Heart right ventricle (tissue), 16 donors: ENCODE data around the gene FOXN3. TPM values are rescaled to one million over a fixed set of nuclear protein-coding genes. Genes with fewer than 3 reads are reported as not detected.

ENCODE experiments used
- ATAC-seq, 8 donors: fragments of 200-7000 bp; cut with Tn5 transposase; one replicate each; pipeline ENCODE4 v1.9.1; 2020; ENCODE audit warnings: mild to moderate bottlenecking in 8 of 8, moderate library complexity in 8 of 8, moderate number of reproducible peaks in 1 of 8
- DNase-seq, 2 donors: peaks; one replicate each; pipeline ENCODE4 v3.0.0-alpha.2; 2020
- H3K27ac ChIP-seq, 10 donors: fragments of 200-600 bp; sonication (generic) in 2 of 10; one replicate each; pipeline versions ENCODE4 v1.5.0 to v1.8.0; 2020 to 2022; ENCODE audit warnings: mild to moderate bottlenecking in 3 of 10
- H3K27me3 ChIP-seq, 7 donors: fragments of 200-600 bp; one replicate each; pipeline ENCODE4 v1.8.0; 2021 to 2022; ENCODE audit warnings: mild to moderate bottlenecking in 2 of 7
- H3K36me3 ChIP-seq, 9 donors: fragments of 200-600 bp; sonication (generic) in 1 of 9; one replicate each; pipeline versions ENCODE4 v1.5.0 to v1.8.0; 2020 to 2022; ENCODE audit warnings: mild to moderate bottlenecking in 2 of 9
- H3K4me1 ChIP-seq, 9 donors: fragments of 200-600 bp; sonication (generic) in 1 of 9; one replicate each; pipeline versions ENCODE4 v1.5.0 to v1.8.0; 2020 to 2022; ENCODE audit warnings: mild to moderate bottlenecking in 4 of 9
- H3K4me3 ChIP-seq, 10 donors: fragments of 200-600 bp; sonication (generic) in 2 of 10; one replicate each; pipeline versions ENCODE4 v1.5.0 to v1.8.0; 2020 to 2022; ENCODE audit warnings: mild to moderate bottlenecking in 7 of 10, moderate library complexity in 2 of 10
- H3K9me3 ChIP-seq, 11 donors: fragments of 200-600 bp in 10 of 11; sonication (generic) in 2 of 11; one replicate each; pipeline versions ENCODE4 v1.5.0 to v1.8.0; 2013 to 2022; ENCODE audit warnings: mild to moderate bottlenecking in 2 of 11, control low read depth in 1 of 11, moderate library complexity in 1 of 11
- CTCF ChIP-seq, 9 donors: fragments of 200-600 bp; sonication (generic) in 2 of 9; IDR thresholded peaks; one replicate each; pipeline versions ENCODE4 v1.5.0 to v1.8.0; 2021 to 2022; ENCODE audit warnings: antibody characterized with exemption in 9 of 9, mild to moderate bottlenecking in 5 of 9, moderate library complexity in 1 of 9
- WGBS, 2 donors: extraction: QIAGEN DNeasy Blood & Tissue Kit; methylation state at CpG; one replicate each; pipeline ENCODE4 v1.1.7; 2013; ENCODE audit warnings: inconsistent platforms in 1 of 2; 5-methylcytosine and 5-hydroxymethylcytosine counted together
- intact Hi-C, 10 donors: fragments of 100-400 bp; cut with DNase I; formaldehyde crosslinking; loops; one replicate each; pipeline versions ENCODE4 v1.11.1 to v1.14.2; 2022
- polyA plus RNA-seq, 2 donors: library from polyadenylated mRNA; stranded (reverse); fragments of 200-250 nt; gene quantifications; one replicate each; pipeline ENCODE4 v1.2.3, GENCODE V29; 2013
- total RNA-seq, 10 donors: library from RNA; stranded (reverse); fragmentation: NEBNext Ultra II Directional in 3 of 10; extraction: Animal tissue kit (Norgen Biotek cat#: 25700) in 3 of 10; gene quantifications; one replicate each; pipeline versions ENCODE4 v1.2.1 to v1.2.4, GENCODE V29; 2021 to 2023
- donor health status: Arrhythmogenic right ventricular cardiomyopathy.
- donor health status: ischemic (EF 13 %, LVEDD 7.1; RV severe dilation, severe dysfunction).
- donor health status: healthy with polysubstance abuse.
- donor health status: DM: no; HTN: yes; CAD: no.
- donor health status: DM: no; HTN: no; CAD: no.
- donor health status: ischemic (EF 25% LVEDD 6.9; RV normal size, moderate dysfunction).
- donor health status: ischemic (EF 25% LVEDD 5.7; RV mildly dilated, moderate dysfunction).
- donor health status: healthy.
- donor health status: DM: yes; HTN: yes; CAD: no.
- donor health status: Ischemic cardiomyopathy.
- donor health status: ischemic (EF 35%, LVEDD 5.7; RV mildly dilated, moderate dysfunction).
- donor health status: nonischemic (EF 11% LVEDD 7.7; RV severe dilation, severe dysfunction).
- donor health status: DM: yes; HTN: yes; CAD: no.
- donor health status: PGD.
- donor health status: ischemic (EF 29% LVEDD 5.4; RV normal size, mild dysfunction).
- donor health status: nonischemic (EF 23%, LVEDD 6.1; RV moderate dilation, normal function).

FOXN3 gene
- total and polyA plus RNA-seq, 12 donors = 13.0 to 150 (median 107) TPM

DNA sequence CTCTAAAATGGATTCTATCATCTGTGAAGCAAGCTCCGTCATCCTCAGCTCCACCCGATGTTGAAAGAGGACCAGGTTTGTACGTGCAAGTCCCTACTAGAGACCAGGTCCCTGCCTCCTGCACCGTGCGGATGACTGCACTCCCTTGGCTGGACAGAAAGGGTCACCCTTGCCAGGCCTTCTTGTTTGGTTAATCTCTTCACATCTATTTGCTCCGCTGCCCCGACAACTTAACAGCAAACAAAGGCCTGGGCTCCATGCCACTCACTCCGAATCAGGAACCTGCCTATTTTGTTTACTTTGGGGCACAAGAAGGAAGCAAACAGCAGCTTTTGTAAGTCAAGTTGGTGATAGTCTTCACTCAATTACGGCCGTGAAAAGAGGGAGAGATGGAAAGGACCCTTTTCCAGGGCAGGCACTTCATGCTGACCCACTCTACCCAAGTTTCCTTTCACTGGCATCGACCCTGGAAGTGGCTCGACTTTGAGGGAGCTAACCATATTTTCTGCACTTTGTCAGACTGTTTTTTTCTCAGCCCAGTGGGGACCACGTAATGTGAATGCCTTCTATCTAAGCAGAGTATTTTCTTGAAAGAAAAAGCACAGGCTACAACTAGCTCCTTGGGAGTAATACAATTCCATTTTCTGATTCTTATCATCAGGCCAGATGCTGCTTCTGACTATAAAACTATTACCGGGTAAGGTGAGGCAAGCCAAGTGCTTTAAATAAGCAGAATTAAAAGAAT lies 202.6 kb downstream of the FOXN3 start:
- 36 to 37% methylated on average over 14 of the region's 14 CpGs for WGBS, 2 donors
- Histone ChIP-seq H3K4me1 (peaks cover 10 to 41% (median 29%) of the 10 kb centered on the region in 9 donors), H3K27ac (peak overlapping the region in 6 of 10 donors; percentile 22 to 59 (median 45)), H3K9me3 (no peaks in the 10 kb centered on the region), H3K4me3 (no peak overlapping the region), H3K27me3 (no peaks in the 10 kb centered on the region), H3K36me3 (peaks cover 0 to 11% (median 0%) of the 10 kb centered on the region in 9 donors)
- intact Hi-C loops = loop anchor here in 2 of 10 donors (10.0 kb wide), 1 partner anchor 200 kb away; the partner anchor contains the start of gene FOXN3 (in 2 of the 2)
- TF ChIP-seq CTCF (IDR thresholded peaks at IDR 0.05) = peak in 5 of 9 donors; percentile 6 to 62 (median 49)
- DNase-seq (peak; percentile 63 to 80), ATAC-seq (peak; percentile 86 to 97 (median 94))

DNA sequence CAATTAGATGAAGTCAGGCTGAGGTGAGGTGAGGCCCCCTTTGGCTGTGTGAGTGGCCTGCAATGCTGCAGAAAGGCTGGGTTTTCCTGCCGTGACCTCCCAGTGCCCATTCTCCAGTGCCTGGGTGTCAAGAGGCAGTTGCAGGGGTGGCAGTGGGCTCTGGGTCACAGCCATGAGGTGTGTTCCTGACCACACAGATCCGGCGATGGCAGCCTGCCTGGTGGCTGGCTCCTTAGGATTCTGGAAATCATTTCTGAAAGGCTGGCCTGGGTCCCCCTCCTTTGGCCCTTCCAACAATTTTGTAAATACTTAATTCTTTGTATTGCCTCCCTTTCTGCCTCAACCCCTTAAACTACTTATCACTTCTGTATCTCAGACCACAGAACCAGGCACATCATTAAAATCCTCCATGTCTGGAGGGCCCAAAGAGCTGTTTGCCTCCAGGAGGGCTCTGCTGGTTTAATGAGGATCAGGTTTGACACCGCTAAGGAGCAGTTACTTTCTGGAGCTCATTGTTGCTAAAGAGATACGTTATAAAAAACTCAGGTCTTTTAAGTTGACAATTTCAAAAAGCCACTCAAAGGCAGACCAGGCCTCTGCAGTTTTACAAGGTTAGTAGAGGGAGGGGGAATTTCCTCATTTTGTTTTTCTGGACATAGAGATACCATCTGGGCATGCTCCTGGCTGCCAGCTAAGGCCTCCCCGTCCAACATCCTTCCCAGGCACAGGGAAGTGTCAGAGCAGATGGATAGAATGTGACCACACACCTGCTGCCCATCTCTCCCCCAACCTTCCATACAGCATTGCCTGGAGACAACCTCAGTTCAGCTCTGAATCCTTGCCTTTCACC lies 204.4 kb downstream of the FOXN3 start:
- intact Hi-C loops = loop anchor here in 3 of 10 donors (1.0 to 10.0 kb wide), 2 partner anchors 38 to 202 kb away; partner anchors contain the start of gene FOXN3 (in 2 of the 3)
- Histone ChIP-seq H3K4me3 (no peak overlapping the region), H3K27me3 (no peaks in the 10 kb centered on the region), H3K9me3 (no peaks in the 10 kb centered on the region), H3K27ac (no peak overlapping the region), H3K4me1 (peaks cover 8 to 49% (median 34%) of the 10 kb centered on the region in 9 donors), H3K36me3 (peaks cover 0 to 6% (median 0%) of the 10 kb centered on the region in 9 donors)
- 68 to 74% methylated on average over 6 of the region's 6 CpGs for WGBS, 2 donors
- DNase-seq = no peak
- no peak for TF ChIP-seq CTCF (IDR thresholded peaks at IDR 0.05)
- no peak for ATAC-seq

DNA sequence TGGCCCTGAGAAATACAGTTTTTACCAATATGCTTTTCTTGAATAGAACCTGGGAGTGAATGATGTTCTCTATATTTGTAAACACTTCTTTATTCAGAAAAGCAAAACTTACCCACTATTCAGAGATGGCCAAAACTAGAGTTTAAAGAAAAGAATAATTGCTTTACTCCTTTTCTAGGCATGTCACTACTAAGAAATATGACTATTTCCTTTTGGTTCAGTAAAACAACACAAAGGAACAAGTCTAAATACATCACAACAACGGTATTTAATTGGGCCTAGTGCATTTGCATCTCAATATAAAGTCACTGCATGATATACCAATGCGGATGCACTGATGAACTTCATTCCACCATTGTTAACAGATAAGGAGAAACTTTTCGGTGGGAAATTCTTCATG lies 207.5 kb downstream of the FOXN3 start:
- TF ChIP-seq CTCF (IDR thresholded peaks at IDR 0.05) = no peak
- peaks cover 0 to 14% (median 5%) of the 10 kb centered on the region in 9 donors for H3K36me3 ChIP-seq
- no peaks in the 10 kb centered on the region for H3K9me3 ChIP-seq
- 91 to 96% methylated on average over 3 of the region's 3 CpGs for WGBS, 2 donors
- no peak overlapping the region for H3K4me3 ChIP-seq
- intact Hi-C loops = no loop called here
- no peak overlapping the region for H3K27ac ChIP-seq
- DNase-seq (no peak), ATAC-seq (no peak)
- no peaks in the 10 kb centered on the region for H3K27me3 ChIP-seq
- peaks cover 2 to 34% (median 21%) of the 10 kb centered on the region in 9 donors for H3K4me1 ChIP-seq

- H3K4me3 ChIP-seq = no peak overlapping the region
- no peak for TF ChIP-seq CTCF (IDR thresholded peaks at IDR 0.05)
- H3K4me1 ChIP-seq = peaks cover 0 to 26% (median 8%) of the 10 kb centered on the region in 9 donors
- DNase-seq = no peak
- H3K27me3 ChIP-seq = no peaks in the 10 kb centered on the region
- peaks cover 0 to 14% (median 5%) of the 10 kb centered on the region in 9 donors for H3K36me3 ChIP-seq
- intact Hi-C loops = no loop called here
- no peak overlapping the region for H3K27ac ChIP-seq
- ATAC-seq = peak in 1 of 8 donors; percentile 18
- no peaks in the 10 kb centered on the region for H3K9me3 ChIP-seq
- WGBS, 2 donors = 82 to 85% methylated on average over 7 of the region's 7 CpGs
These were observed 209.1 kb downstream of the FOXN3 start for GRCh38 chr14:89207925-89208328.
